GM10847 (cell line): ENCODE results near the gene CPO.

ENCODE experiments used
- POLR2A ChIP-seq: IDR thresholded peaks from 2 replicates; pipeline ENCODE4 v1.6.1; 2011; ENCODE audit not compliant: insufficient read length; ENCODE audit errors: extremely low read depth

CPO gene

DNA sequence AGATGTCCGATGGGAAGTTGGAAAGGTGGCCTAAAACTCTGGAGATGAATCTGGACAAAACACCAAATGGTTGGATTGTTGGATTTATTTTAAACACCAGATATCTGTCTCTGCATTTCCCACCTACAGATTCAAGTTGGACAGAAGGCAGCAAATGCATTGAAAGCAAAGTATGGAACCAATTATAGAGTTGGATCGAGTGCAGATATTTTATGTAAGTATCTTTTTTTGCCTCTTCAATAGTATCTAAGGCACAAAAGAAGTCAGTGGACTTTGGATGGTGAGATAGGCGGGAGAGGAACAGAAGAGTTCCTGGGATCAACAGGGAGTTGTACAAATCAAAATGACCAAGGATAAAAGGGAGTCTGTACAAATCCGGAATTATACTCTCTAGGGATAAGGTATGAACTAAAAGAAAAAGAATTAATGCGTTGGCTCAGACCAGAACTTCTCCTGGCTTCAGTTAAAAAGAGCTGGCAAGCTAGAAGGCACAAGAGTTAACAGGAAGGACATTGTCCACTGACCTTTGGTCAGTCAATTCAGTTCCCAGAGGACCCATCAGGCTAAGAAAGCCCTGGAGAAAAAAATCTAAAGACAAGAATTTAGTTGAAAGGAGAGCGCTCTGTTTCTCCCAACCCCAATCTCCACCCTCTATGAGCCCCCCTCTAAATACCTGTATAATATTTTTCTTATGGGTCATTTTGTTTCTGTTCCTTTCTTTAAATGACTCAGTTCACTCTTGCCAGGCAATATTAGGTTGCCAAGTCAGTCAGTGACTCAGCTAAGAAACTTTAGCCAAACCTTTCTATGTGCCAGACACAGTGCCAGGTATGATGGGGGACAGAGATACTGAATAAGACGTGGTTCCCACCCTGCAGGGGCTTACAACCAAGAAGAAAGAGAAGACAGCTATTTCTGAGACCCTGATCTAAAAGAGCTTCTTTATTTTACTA lies 29.1 kb downstream of the CPO start:
- no peak for TF ChIP-seq POLR2A

DNA sequence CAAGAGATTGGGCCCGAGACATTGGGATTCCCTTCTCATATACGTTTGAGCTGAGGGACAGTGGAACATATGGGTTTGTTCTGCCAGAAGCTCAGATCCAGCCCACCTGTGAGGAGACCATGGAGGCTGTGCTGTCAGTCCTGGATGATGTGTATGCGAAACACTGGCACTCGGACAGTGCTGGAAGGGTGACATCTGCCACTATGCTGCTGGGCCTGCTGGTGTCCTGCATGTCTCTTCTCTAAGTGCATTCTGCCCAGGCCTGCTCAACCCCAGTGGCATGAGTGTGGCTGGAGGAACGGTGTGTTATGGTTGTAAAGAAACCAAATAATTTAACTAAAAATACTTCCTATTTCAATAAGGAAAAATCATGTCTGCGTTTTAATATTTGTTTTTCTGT lies 29.9 kb downstream of the CPO start:
- no peak for TF ChIP-seq POLR2A

DNA sequence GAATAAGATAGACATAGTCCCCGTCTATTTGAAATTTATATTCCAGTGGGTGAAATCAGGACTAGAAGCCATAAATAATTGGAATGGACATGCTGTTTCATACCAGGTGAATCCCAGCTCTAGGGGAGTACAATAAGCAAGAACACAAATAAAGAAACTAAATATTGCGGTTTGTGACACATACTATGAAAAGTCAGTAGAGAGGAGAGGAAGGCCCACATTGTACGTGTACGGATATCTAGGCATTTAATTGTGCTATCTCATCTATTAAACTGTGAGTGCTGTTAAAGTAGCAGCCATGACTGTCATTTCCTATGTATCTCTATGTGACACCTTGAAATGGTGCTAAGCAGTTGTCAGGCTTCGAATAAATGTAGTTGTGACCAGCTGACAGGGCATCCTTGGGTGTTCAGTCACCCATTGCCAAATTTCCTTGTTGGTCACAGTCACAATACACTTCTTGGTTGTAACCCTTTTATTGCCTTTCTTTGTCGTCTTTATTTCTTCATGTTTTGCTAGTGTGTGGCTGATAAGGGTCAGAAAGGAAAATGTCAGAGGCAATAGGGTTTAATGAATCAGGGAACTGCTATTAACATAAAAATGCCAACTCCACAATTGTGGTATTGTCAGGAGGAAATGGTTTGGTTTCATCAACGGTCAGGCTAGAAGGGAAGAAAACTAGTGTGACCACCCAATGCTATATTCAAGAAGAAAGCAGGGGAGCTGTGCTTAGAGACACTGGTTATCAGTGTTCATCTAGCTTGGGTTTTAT lies 31.5 kb downstream of the CPO start:
- TF ChIP-seq POLR2A = no peak

DNA sequence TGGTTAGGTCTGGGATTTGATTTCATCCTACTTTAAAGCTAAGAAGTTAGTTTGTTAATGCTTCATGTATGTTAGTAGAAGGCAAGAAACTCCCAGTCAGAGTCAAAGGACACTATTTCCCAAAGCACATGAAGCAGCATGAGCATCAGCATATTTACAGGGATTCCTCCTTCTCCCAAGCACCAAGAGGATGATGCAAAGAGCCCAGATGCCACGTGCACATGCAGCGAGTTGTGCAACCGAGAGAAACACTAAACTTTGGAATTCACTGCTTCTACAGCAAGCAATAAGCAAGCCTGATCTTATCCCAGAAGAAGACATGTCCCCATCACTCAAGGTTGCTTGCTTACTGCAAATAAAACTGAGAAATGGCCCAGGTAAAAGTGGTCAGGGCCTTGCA lies 32.5 kb downstream of the CPO start:
- no peak for TF ChIP-seq POLR2A

DNA sequence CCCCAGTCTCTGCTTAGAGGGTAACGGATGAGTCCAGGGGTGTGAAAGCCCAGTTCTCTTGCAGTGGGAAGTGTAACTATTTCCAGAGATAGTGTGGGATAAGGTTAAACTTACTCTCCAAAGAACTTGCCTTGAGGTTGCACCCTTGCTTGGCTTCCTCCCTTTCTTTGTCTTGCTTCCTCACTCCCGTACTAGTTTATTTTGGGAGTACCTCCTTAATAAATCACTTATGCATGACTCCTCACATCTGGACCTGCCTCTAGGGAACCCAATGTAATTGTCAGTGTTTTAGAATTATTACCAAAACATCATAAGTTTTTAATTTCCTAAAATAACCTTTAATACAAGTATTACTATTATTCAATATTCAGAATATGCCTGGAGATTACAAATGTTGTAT lies 35.2 kb downstream of the CPO start:
- TF ChIP-seq POLR2A = no peak

DNA sequence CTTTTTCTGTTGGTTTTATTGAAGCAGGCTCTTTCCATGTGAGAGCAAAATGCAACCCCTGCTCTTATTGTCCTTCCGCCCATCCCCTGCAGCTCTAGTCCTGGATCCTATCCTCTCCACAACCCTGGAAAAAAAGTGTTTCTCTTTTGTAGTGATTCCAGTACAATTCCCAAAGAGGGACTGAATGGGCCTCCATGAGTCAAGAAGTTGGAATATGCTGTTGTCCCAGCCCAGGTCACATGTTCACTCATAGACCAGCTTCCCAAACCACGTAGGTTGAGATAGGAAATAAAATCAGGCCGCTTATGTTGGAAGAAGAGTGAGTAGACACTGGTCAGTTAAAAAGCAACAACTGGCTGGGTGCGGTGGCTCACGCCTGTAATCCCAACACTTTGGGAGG lies 39.4 kb downstream of the CPO start:
- TF ChIP-seq POLR2A = no peak

DNA sequence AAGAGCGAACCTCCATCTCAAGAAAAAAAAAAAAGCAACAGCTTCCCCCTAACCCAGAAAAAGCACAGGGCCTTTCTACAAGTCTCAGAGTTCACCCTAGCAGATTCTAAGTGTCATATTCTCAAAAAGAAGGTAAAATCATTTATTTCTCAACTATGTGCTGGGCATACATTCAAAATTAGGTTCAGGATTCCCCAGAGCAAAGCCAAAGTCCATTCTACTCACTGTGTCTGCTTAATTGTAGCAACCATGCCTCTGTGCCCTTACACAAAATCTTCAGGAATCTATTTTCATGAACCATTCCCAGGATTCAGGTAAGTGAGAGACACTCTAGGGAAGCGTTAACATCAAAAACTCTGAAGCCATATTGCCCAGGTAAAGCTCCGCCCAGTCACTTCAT lies 40.0 kb downstream of the CPO start:
- no peak for TF ChIP-seq POLR2A

DNA sequence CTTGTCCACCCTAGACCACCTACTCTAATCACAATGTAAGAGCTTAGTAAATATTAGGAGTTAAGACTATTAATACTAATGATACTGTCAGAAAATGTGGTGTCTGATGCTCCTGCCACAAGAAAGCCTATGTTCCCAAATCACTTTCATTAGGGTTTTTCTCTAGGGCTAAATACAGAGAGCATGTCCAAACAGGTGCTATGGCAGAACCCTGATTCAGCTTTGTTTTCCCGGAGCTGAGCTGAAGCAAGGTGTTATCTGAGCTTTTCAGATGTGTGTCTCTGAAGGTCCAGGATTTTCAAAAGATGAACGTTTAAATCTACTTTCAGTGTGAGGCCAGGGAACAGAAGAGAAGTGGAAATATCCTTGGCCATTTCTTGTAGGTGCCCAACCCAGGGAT lies 40.6 kb downstream of the CPO start:
- no peak for TF ChIP-seq POLR2A

DNA sequence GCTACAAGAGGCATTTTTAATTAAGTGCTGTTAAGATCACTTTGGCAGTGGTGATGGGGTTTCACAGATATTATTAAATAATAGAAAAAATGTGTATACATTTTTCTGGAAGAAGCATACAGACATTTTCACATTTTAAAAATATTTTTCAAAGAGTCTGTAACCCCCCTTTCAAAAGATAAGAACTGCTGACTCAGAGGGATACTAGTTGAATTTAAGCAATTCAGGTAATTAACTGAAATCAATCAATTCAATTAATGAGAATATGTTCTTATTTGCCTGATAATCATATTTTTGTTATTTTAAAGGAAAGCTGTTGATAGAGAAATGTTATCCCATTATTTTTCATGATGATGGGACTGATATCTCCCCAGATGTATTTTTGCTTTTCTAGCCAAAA lies 41.1 kb downstream of the CPO start:
- no peak for TF ChIP-seq POLR2A

DNA sequence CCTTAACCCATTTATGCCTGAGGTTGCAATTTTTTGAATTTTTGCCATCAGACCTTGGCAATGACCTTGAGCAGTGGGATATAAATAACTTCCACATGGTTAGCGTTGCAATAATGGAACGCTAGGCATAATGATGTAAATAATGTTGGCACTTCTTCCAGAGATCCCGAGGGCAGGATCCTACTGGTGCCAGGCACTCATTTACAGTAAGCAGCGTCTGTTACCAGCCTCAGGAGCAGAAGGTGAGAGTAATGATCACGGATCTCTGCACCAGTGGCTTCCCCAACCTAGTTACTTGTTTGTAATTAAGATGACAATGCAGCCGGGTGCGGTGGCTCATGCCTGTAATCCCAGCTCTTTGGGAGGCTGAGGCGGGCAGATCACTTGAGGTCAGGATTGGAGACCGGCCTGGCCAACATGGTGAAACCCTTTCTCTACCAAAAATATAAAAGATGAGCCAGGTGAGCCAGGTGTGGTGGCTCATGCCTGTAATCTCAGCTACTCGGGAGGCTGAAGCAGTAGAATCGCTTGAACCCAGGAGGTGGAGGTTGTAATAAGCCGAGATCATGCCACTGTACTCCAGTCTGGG lies 41.9 kb downstream of the CPO start:
- no peak for TF ChIP-seq POLR2A

DNA sequence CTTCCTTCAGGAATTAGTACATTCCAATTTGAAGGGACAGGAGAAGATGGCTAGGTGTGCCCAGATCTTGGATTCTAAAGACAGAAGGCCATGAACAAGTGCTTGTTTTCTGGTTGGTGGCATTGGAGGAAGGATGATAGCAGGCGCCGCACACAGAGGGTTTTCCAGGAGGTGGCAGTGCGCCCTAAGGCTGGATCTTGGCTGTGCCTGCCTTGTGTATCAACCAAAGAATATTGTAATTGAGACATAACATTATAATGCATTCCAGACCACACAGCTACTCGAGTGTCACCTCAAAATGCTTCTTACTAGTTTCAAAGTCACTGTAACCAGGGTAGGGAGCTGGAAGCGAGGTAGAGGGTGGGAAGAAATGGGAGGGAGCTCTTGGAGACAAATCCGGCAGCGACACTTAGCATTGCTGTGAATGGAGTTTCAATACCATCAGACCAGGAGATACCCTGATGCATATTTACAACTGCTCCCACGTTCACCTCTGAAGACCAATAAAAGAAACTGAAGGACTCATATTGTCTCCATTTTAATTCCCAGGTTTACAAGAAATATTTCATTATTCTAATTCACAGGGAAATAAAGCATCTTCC lies 42.5 kb downstream of the CPO start:
- no peak for TF ChIP-seq POLR2A

DNA sequence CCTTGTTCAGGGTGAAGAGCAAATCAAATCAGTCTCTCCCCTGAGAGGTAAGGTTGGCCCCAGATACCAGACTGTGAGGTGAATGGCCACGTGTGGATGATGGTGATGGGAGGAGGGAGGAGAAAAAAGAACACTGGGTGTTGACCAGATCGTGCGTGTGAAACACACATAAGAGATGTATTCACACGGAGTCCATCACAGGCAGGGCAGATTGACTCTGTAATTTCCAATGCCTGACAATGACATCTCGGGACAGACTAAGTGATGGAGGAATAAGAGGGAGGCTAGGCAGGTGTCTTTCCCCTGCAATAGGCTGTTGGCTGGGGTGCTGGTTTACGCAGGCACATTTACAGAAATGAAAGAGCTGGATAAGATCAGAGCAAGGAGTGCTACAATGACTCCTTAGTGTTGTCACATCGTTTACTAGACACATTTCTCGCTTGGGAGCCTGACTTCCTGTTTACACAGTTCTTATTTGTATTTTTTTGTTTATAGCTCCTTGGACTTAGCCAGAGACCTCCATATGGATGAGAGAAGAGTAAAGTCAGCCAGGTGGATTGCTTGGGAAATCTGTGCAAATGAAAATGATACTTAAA lies 43.1 kb downstream of the CPO start:
- TF ChIP-seq POLR2A = no peak

DNA sequence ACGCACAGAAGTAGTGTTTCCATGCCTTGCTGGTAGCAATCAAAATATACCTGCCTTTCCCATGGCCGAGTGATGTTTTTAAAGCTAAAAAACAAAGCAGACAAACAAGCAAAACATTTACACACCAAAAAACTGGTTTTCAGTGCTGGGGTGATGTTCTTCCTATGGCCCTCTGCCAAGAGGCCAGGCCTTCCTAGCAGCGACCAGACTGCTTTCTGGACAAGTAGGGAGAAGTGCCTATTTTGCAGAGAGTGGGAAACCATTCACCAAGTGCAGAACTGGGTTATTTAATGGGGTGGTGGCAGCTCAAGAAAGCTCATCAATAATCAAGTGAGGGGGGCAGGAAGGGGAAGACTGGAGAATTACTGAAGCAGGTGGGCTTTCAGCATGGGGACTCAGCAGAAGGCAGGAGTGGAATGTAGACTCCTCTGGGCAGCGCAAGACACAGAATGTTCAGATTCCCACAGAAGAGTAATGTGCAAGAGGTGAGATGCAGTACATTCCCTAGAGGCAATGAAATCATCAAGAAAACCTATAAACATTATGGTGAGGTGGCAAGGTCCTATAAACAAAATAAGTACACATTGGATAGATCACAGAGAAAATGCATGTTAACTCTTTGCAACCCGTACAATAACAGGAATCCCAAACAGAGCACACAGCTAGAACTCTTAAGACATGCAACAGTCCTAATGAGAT lies 44.0 kb downstream of the CPO start:
- no peak for TF ChIP-seq POLR2A

DNA sequence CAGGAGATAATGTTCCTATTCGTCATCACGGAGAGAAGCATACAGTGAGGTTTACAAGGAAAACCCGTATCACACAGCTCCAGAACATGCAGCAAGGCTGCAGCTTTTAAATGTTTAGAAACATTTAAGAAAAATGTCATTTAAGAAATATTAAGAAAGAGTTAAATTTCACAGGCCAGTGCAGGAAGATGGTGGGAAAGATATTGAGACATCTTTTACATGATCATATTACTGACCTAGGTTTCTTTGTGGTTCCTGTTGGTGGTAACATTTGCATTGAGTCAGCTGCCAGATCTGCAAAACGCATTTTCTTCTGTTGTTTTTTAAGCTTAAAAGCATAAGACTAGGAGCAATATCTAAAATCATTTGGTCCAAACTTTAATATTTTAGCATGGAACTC lies 44.9 kb downstream of the CPO start:
- no peak for TF ChIP-seq POLR2A

DNA sequence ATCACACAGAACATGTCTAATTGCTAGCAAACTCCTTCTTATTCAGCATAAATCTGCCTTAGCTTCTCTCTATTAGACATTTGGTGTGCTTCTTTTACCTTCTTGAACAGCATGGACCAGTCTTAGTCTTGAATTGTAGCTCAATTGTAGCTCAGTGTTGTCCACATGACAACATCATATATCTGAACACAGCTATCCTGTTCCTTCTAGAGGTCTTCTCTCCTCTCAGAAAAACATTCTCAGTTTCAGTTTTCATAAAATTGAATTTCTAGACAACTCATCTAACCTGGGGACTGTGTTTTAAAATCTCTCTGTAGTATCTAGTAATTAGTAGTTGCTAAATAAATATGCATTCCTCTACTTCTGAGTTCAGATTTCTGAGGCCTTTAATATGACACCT lies 47.6 kb downstream of the CPO start:
- no peak for TF ChIP-seq POLR2A
